PC-3 (cell line): Measurements from ENCODE around the gene RIPPLY1.

Source experiments
- CTCF ChIP-seq: fragments of 300-600 bp; sonication (generic); conservative IDR thresholded peaks from 2 replicates; pipeline ENCODE4 v1.5.1; 2017; ENCODE audit warnings: antibody characterized with exemption, low read depth, mild to moderate bottlenecking, low read length
- EZH2 ChIP-seq: fragments of 300-600 bp; sonication (generic); IDR thresholded peaks from one replicate; pipeline ENCODE4 v1.6.1; 2017; ENCODE audit warnings: antibody characterized with exemption, mild to moderate bottlenecking, low read length; ENCODE audit not compliant: unreplicated experiment

DNA sequence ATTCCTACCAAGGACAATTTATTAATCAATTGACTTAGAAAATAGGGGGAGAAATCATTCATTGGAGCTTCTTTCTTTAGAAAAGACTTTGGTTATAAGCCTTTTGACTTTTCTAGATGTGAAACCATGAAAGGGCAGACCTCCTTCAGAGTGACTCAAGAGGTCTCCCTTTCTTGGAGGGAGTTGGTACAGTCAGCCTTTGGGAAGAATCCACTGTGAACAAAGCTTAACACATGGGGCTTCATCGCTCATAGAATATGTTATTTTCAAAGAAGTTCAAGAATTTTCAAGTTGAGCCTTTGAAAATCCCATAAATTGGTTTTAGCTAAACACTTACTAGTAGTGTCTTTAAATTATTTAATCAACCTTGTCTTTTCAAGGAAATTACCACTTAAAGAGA lies 28.0 kb downstream of the RIPPLY1 start:
- TF ChIP-seq EZH2 (no peak), CTCF (no peak)
